Glutamatergic neuron (in vitro differentiated cells): ENCODE data around the gene ADARB2. TPM values are rescaled to one million over a fixed set of nuclear protein-coding genes. Genes with fewer than 3 reads are reported as not detected.

ENCODE experiments used
- DNase-seq: peaks from one replicate; pipeline ENCODE4 v3.0.0; 2022
- H3K27ac Mint-ChIP-seq: one replicate; pipeline ENCODE4 v1.8.0; 2020; ENCODE audit warnings: mild to moderate bottlenecking, mixed read lengths, inconsistent platforms; ENCODE audit not compliant: unreplicated experiment
- H3K27me3 Mint-ChIP-seq: one replicate; pipeline ENCODE4 v1.8.0; 2020; ENCODE audit warnings: mild to moderate bottlenecking, moderate library complexity, mixed read lengths, inconsistent platforms; ENCODE audit not compliant: unreplicated experiment
- H3K36me3 Mint-ChIP-seq: one replicate; pipeline ENCODE4 v1.8.0; 2020; ENCODE audit warnings: mild to moderate bottlenecking, mixed read lengths, inconsistent platforms; ENCODE audit not compliant: unreplicated experiment
- H3K4me1 Mint-ChIP-seq: one replicate; pipeline ENCODE4 v1.8.0; 2020; ENCODE audit warnings: mild to moderate bottlenecking, low read depth, mixed read lengths, inconsistent platforms; ENCODE audit not compliant: unreplicated experiment
- H3K4me3 Mint-ChIP-seq: one replicate; pipeline ENCODE4 v1.8.0; 2020; ENCODE audit warnings: mild to moderate bottlenecking, mixed read lengths, inconsistent platforms; ENCODE audit not compliant: unreplicated experiment
- H3K9me3 Mint-ChIP-seq: one replicate; pipeline ENCODE4 v1.8.0; 2020; ENCODE audit warnings: mild to moderate bottlenecking, moderate library complexity, mixed read lengths, inconsistent platforms; ENCODE audit not compliant: unreplicated experiment
- total RNA-seq: library from RNA; stranded (reverse); fragmentation: NEBNext Ultra II Directional; extraction: Animal tissue kit (Norgen Biotek cat#: 25700); gene quantifications from one replicate; pipeline ENCODE4 v1.2.1, GENCODE V29; 2021; ENCODE audit not compliant: unreplicated experiment
- TF ChIP-seq, protein P1 (sequence below): fragments of 200-600 bp; sonication (generic); IDR thresholded peaks from one replicate; pipeline ENCODE4 v1.5.0; 2021; ENCODE audit not compliant: partially characterized antibody, unreplicated experiment

The ADARB2 gene
- total RNA-seq, 1 donor from 2014 or later: 20.6 TPM

DNA sequence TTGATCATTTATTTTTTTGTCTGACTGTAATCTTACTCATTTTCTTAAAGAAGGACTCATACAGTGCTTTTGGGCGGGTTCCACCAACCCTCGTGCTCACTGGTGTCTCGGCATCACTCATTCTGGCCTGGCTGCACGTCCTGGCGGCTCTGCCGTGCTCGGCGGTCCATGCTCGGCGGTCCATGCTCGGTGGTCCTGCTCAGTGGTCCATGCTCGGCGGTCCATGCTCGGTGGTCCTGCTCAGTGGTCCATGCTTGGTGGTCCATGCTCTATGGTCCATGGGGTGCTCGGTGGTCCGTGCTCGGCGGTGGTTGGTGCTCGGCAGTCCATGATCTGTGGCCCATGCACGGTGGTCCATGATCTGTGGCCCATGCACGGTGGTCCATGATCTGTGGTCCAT lies 608.7 kb downstream of the ADARB2 start:
- Mint-ChIP-seq H3K4me3 (no peak overlapping the region), H3K9me3 (no peaks in the 10 kb centered on the region), H3K36me3 (peaks cover 20% of the 10 kb centered on the region), H3K27me3 (peaks cover 2% of the 10 kb centered on the region), H3K4me1 (no peaks in the 10 kb centered on the region), H3K27ac (no peak overlapping the region)
- TF ChIP-seq, protein P1, sequence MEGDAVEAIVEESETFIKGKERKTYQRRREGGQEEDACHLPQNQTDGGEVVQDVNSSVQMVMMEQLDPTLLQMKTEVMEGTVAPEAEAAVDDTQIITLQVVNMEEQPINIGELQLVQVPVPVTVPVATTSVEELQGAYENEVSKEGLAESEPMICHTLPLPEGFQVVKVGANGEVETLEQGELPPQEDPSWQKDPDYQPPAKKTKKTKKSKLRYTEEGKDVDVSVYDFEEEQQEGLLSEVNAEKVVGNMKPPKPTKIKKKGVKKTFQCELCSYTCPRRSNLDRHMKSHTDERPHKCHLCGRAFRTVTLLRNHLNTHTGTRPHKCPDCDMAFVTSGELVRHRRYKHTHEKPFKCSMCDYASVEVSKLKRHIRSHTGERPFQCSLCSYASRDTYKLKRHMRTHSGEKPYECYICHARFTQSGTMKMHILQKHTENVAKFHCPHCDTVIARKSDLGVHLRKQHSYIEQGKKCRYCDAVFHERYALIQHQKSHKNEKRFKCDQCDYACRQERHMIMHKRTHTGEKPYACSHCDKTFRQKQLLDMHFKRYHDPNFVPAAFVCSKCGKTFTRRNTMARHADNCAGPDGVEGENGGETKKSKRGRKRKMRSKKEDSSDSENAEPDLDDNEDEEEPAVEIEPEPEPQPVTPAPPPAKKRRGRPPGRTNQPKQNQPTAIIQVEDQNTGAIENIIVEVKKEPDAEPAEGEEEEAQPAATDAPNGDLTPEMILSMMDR: no peak
- DNase-seq: no peak

DNA sequence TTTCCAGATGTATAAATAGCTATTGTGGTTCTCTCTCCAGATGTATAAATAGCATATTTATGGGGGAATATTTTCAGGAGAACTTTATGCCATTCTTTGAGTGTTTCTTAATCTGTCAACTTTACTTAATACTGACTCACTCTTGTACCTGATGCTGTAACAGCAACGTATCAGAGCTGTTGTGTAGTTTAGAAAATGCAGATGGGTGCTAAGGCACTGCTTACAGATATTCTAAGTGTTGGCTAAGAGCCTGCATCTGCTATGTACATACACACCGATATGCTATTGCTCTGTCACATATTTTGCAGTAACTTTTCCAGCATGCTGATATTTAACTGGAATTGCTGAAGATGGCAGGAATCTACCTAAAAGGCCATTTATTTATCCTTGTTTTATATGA lies 609.2 kb downstream of the ADARB2 start:
- Mint-ChIP-seq H3K4me1 (no peaks in the 10 kb centered on the region), H3K27ac (no peak overlapping the region), H3K4me3 (no peak overlapping the region), H3K27me3 (peaks cover 2% of the 10 kb centered on the region), H3K36me3 (peaks cover 20% of the 10 kb centered on the region), H3K9me3 (no peaks in the 10 kb centered on the region)
- TF ChIP-seq, protein P1: no peak
- no peak for DNase-seq

DNA sequence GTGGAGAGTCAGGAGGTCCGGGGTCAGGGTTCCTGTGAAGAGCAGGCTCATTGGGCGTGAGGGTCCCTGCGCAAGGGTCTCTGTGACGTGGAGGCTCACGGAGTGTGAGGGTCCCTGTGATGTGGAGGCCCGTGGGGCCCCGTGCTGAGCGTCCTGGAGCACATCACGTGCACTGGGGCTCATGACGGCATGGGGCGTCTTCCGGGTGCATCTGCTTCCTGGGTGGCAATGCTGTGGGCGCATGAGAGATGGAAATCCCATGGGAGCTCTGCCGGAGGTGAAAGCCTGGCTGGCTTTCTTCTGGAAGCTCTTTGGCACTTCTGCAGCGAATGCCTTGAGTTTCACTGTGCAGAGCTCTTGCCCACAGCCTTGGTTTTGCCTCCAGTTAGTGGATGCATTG lies 609.7 kb downstream of the ADARB2 start:
- peaks cover 20% of the 10 kb centered on the region for H3K36me3 Mint-ChIP-seq

More for the DNA sequence above, 609.7 kb downstream of the ADARB2 start:
- TF ChIP-seq, protein P1: no peak
- Mint-ChIP-seq H3K9me3 (no peaks in the 10 kb centered on the region), H3K27ac (no peak overlapping the region), H3K4me1 (no peaks in the 10 kb centered on the region), H3K4me3 (no peak overlapping the region), H3K27me3 (peaks cover 2% of the 10 kb centered on the region)
- DNase-seq: no peak
